Sigmoid colon (tissue), 4 donors: ENCODE measurements around the gene KIF22.

Source experiments
- CTCF ChIP-seq, 4 experiments: fragments of 450-650 bp in 3 of 4; fragments of 200-600 bp in 1 of 4; IDR thresholded peaks; one replicate each; pipeline ENCODE4 v1.5.1; 2016 to 2019; ENCODE audit warnings: antibody characterized with exemption in 4 of 4, mild to moderate bottlenecking in 3 of 4, moderate library complexity in 2 of 4
- EP300 ChIP-seq, 4 donors: sonication (generic); formaldehyde crosslinking; IDR thresholded peaks; one replicate each; pipeline ENCODE4 v1.6.1; 2017; ENCODE audit warnings: antibody characterized with exemption in 4 of 4
- POLR2A ChIP-seq, 2 donors: fragments of 450-650 bp; IDR thresholded peaks; one replicate each; pipeline ENCODE4 v1.6.1; 2016; ENCODE audit warnings: antibody characterized with exemption in 2 of 2, mild to moderate bottlenecking in 2 of 2, moderate library complexity in 2 of 2
- POLR2AphosphoS5 ChIP-seq, 4 donors: sonication (generic); formaldehyde crosslinking; IDR thresholded peaks; one replicate each; pipeline ENCODE4 v1.6.1; 2017; ENCODE audit warnings: antibody characterized with exemption in 4 of 4

- TF ChIP-seq POLR2A (IDR thresholded peaks at IDR 0.05) (no peak), CTCF (IDR thresholded peaks at IDR 0.05) (no peak), EP300 (IDR thresholded peaks at IDR 0.05) (no peak), POLR2AphosphoS5 (IDR thresholded peaks at IDR 0.05) (no peak)
These were observed 27.2 kb upstream of the KIF22 start for GRCh38 chr16:29763326-29763725.
